Activated naive CD4-positive, alpha-beta T cell treated with Interleukin-2 at 50 U/mL for 16 hours (primary cell): Measurements from ENCODE around the gene GPRIN3.
"Not testable (repeated sequence)": the region's sequence is repeated elsewhere in the genome, so short reads cannot be mapped to it uniquely, and the experiment has no call there.

Experiments used
- DNase-seq: peaks from one replicate; pipeline ENCODE4 v3.0.0-alpha.2; 2020

Gene GPRIN3

DNA sequence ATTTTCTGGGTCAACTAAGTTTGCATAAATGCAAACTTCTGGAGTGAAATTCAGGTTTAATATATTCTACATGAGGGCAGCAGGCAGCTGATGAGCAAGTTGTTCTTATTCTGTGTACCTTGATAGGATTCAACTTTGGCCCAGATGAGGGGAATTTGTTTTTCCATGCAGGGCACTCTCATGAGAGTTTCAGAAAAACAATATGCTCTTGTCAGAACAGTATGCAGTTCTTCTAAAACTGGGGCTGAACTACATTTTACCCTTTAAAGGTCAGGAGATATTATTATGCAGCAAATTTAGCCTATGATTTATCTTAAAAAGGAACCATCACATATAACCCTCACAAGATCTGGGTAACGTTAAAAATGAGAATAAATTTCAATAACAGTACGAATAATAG lies 19.2 kb downstream of the GPRIN3 start:
- no peak for DNase-seq

DNA sequence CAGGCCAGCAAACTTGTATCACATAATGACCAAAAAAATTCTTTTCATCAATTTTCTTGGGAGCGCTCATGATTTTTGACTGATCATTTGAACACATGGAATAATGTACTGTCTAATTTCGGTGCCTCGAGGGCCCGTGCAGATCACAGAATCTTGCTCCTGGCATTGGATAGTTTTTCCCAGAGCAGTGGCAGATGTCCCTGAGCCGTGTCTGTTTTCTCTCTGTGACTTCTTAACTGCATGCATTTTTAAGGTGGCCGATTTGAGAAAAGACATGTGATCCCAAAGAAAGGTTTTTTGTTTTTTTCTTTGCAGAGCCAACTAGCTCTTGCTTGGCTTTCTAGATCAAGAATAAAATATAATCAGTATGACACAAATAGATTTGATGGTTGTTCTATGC lies 19.7 kb downstream of the GPRIN3 start:
- no peak for DNase-seq

DNA sequence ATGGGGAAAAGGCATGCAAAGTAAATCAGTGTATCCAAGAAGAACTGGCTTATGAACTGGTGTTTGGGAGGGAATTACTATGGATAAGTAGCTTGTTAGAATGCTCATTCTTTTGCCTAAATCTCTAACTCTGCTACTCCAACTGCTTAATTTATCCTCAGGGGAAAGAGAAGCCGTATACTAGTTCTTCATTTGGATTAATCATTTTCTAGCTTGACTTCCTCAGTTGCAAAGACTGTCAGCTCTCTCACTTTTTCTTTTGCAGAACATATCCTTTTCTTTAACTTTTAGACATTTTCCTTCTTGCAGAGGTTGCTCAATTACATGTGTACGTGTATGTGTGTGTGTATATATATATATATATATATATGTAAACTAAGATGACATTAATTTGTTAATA lies 21.9 kb downstream of the GPRIN3 start:
- no peak for DNase-seq

DNA sequence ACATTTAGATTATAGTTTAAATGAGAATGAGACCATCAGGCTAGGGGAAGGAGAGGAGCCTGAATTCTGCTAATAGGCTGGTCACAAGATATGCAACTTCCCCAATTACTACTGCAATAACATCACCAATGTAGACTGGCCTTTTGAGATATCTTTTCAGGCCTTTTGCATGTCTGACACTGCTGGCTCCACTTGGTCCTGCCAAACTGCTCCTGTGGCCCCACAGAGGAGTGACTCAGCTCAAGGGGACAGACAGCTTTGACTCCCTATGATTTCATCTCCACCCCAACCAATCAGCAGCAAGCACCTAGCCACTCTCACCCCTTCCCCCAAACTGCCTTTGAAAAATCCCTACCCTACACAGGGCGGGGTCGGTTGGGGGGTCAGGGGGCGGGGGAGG lies 22.8 kb downstream of the GPRIN3 start:
- no peak for DNase-seq

DNA sequence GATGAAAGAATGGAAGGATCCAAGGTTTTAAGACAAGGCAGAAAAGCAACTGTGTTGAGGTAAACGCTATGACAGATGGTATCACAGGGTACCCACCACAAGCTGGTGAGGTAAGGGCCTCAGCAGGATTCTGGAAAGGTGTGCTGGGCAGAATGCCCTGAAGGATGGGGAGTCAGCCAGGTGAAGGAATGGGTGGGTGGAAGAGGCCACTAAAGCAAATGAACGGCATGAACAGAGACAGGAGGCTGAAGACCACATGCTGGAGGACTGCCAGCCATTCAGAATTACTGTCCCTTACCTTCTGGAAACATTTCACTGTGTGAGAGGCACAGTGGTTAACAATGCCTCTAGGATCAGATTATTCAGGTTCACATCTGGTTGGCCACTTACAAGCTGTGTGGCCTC lies 23.6 kb downstream of the GPRIN3 start:
- no peak for DNase-seq

DNA sequence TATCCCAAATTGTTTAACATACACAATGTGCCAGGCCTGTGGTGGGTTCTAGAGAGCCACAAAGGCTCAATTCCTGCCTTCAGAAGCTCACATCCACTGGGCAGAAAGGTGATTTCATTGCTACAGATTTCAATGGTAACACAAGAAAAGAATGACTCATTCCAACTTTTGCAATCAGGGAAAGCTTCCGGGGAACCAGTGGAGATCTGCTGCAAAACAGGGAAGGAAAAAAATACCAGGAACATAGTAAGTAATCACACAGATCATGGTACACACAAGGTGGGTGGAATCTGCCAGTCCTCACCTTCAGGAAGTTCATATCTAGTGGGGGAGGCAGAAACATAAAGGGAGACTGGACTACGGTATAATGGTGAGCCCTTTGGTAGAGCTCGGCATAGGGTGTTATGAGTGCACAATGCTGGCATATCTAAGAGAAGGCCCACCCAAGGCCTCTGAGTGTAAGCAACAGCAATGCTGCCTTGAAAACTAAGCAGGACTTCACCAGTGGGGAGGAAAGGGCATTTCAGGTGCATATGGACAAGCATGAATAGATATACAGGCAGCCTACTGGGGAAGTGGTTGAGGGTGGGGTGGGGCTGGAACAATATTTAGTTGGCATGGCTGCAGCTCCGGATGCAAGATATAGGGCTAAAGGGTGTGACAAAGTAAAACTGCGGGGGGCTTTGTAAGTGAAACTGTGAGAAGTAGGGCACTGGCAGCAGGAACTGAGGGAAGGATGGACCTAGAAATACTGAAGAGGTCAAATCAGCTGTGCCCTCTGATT lies 24.2 kb downstream of the GPRIN3 start:
- DNase-seq: no peak

DNA sequence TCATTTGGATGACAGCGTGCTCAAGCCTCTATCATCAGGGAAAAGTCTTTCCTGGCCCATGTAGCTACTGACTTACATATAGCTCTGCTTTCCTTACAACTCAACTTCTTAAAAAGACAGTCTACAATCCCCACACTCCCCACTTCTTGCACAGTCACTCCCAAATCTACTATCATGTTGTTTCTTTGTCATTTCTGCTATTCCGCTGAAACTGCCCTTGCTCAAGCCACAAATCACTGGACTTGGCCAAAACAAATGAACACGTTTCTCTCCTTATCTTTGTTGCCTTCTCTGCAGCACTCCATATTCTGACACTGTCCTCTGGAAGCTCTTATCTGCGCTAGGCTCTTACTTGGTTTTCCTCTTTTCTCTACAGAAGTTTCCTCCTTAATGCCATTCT lies 28.2 kb downstream of the GPRIN3 start:
- no peak for DNase-seq

DNA sequence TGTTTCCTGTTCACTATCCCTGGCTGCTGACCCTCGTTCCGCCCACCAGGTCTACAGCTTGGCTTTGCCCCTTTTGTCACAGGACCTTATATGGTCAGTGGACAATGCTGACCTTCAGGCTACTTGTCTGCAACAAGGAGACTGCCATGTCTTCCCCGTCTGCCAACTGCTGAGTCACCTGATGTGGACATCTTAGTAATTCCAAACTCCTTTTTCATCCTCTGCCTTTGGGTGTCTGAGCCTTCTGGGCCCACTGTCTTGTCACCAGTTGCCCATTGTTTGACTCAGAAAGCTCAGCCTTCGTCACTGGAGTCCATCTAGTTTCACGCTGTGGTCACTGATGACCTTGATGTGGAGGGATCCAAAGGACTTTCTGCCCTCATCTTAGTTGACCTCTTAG lies 30.2 kb downstream of the GPRIN3 start:
- no peak for DNase-seq

DNA sequence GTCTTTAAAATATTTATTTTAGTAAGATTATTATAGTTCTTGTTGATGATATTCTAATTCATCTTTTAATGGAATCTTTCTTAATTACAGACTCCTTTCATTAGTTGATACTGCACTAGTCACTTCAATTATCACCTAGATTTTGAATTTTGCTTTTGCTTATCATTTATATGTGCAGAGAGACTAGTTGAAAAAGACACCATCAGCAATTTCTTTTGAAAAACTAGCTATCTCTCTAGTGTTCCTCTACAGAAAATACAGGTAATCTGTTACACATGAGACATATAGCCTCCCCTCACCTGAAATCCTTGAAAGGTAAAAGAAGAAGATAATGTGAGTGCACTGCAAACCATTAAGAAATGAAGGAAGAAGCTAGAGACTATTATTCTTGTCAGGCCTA lies 31.3 kb downstream of the GPRIN3 start:
- DNase-seq: no peak

DNA sequence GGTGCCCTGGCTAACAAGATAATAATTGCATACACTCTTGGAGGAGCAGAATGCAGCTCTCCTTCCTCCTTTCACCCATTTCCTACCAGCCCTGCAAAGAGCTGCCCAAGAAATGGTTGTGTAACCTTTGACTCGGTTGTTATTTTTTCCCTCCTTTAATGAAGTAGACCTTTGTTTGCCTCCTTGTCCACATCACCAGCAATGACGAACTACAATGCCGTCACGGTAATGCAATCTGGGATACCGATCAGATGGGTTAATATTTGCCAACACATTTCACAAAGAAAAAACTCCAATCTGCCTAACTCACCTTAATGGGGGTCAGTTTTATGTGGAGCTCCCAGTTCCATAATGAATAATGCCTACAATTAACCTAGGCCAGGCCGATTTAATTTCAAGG lies 32.0 kb downstream of the GPRIN3 start:
- DNase-seq: no peak

DNA sequence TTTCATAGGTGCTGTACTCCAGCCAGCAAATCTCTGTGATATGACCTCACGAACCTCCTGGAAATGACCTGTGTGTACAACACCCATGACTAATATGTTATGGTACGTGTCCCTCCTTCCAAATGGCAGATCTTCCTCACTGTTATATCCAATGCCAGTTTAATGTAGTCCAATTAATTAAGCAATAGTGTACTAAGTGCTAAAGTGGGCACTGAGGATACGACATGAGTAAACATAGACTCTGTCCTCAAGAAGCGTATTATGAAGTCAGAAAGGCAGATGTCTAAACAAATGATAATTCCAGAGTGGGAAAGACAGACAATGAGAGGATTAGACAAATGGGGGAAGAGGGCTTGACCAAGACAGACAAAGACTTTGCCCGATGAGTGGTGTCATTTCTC lies 33.9 kb downstream of the GPRIN3 start:
- DNase-seq: no peak

DNA sequence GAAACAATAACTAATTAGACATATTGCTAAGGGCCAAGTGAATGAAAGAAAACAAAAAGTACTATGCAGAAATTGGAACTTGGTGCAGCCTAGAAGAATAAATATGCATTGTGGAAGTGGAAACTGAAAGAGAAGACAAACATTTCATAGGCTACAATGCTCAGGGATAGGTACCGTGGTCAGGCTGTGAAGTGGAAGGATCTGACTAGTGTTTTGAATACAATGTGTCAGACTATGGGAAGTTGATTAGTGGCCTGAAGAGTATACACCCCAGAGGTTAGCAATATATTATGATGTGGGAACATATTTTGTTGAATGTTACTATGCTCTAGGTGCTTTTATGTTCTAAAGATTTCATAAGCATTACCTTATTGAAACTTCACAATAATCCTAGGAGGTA lies 36.8 kb downstream of the GPRIN3 start:
- no peak for DNase-seq

DNA sequence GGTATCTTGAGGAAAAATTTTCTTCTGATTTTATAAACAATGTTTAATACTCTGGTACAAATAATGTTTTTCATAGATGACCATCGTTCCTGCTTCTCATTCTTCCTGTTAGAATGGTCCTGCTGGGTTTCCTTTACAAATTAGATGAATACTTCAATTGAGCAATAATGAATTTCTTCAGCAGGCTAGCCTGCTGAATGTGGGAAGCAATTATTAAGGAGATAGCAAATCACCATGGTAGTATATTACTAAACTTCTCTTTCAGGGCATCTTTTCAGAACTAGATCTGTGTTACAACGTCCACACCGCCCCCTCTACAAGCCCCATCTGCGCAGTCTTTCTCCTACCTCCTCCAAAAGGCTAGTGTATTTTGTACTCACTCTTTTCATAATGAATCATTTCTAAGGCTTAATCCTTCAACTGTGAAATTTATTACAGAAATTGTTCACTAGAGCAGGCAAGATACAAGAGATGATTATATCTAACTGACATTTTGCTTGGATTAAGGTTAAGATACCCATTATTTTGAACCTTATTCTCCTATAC lies 38.4 kb downstream of the GPRIN3 start:
- DNase-seq: no peak

DNA sequence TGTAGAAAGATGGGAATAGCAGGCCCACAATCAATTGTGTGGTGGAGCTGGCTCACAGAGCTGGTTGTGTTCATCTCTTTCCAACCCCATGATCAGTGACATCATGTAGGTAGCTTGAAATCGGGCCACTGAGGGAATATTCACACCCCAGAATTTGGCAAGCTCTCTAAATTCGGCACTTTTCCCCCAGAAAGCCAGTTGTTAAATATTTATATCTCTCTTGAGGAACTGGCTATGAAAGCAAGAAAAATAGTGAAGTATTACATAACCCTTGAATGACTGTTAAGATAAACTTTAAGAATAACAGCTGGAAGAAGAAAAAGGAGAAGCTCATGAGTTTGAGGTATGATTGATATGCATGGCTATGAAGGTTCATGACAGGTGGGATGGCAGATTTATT lies 38.9 kb downstream of the GPRIN3 start:
- DNase-seq: no peak

DNA sequence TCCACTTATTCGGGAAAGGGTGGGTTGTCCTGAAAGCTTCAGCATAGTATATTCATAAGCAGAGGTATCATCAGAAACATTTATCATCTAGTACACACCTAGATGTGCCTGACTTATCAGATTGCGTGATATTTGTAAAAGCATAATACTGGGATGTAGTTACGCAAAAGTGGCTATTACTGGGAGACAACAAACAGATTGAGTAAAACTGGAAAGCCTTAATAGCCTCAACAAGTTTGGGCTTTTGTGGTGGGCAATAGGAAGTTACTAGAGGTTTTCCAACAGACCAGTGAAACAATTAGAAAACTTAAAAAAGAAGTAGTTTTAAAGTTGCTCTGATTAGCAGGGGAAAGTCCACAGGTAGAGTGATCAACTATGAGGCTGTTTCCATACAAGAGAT lies 39.8 kb downstream of the GPRIN3 start:
- DNase-seq: no peak

DNA sequence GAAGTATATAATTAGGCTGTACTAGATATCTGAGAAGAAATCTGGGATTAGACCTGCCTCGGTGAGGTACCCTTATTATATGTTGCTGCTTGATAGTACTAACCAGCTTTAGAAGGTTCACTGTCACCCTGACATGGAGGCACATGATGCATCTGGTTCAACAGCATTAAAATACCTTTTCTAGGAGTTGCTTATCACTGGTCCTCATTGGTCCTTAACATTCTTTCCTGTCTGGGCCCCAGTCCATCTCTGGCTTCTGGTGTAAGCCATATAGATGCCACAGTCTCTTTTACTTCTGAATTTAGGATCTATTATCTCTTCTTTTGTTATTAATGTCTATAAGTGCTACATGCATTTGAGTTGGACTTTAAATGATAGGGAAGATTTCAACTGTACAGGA lies 40.2 kb downstream of the GPRIN3 start:
- no peak for DNase-seq

DNA sequence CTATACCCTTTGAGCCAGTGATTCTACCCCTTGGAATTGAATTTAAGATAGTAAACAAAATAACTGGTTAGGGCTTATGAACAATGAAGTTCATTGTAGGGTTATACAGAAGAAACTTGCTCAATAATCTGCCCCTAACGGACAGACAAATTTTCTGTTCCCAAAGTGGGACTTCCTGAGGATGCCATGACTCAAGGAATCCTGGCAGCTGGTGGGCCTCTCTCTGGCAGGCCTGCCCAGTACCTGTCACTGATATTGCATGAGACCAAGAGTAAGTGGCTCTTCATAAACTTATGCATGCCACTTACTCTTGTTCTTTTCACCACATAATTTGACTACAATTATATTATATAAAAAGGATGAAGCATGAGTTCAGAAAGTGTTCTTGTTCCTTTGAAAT lies 41.5 kb downstream of the GPRIN3 start:
- no peak for DNase-seq

DNA sequence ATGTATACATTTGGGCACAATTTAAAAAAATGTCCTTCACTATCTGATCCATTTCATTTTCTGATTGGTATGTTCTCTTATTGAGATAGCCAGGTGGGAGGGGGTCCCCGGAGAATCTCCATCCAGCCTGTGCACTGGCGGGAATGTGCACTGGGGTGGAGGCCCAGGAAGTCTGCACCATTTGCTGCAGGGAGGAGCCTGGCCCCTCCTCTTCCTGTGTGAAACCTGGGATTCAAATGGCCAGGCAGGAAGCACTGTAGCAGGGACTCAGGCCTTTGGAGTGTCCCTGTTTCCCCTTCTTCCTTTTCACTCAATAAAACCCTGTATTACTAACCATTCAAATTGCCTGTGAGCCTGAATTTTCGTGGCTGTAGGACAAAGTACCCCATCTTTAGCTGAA lies 44.3 kb downstream of the GPRIN3 start:
- no peak for DNase-seq

DNA sequence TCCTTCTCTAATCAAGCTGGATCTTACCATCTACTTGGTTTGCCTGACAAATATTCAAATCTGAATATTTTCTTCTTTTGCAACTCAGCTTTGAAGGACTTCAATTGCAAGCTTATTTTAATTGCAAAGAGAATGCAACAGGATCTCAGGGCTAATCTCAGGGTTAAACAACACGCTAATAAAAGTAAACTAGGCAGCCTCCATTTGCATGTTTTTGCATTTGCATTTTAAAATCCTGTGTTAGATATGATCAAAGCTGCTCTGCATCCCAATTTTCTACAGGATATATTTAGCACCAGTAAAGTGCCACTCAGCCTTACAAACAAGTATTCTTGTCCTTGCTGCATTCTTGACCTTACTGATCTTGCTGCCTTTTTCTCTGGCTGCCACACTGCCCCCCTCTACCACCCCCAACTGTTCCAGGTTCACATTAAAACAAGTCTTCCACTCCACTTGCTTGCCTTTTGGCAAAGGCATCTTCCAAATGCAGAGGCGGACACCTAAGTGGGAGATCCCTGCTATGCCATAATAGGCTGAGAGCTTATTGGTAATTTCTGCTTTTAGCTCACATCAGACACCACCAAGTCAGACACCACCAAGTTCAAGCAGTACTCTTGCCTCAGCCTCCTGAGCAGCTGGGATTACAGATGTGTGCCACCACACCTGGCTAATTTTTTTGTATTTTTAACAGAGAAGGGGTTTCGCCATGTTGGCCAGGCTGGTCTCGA lies 48.1 kb downstream of the GPRIN3 start:
- no peak for DNase-seq

DNA sequence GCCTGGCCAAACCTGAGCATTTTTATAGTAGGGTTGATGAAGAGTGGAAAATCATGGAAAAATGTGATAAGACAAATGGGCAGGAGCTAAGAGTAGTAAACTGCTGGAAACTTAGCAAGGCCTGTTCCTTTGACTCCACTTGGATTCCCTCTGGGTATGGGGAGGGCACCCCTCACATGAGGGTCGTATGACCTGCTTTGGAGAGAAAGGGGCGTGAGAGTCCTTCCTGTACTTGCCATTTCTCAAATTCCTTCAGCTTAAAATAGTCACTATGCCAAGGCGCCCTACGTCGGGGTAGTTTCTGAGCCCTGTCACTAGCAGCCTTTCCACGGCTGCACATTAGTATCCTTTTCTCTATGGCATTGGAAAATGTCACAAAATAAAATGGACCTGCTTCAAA lies 49.1 kb downstream of the GPRIN3 start:
- no peak for DNase-seq

DNA sequence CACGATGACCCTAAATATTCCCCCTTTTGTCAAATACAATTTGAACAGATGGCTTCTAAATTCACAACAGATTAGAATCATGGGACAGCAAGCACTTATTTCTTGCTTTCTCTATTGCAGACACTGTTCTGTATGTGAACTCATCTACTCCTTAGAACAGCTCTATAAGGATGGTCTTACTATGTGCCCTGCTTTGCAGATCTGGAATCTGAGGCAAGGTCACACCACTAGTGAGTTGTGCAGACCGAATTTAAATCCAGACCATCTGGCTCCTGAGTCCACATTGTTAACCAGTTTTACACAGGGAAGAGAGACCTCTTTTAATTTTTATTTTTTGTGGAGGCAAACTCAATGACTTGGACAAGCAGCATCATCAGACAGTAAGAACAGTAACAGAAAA lies 50.2 kb downstream of the GPRIN3 start:
- no peak for DNase-seq

DNA sequence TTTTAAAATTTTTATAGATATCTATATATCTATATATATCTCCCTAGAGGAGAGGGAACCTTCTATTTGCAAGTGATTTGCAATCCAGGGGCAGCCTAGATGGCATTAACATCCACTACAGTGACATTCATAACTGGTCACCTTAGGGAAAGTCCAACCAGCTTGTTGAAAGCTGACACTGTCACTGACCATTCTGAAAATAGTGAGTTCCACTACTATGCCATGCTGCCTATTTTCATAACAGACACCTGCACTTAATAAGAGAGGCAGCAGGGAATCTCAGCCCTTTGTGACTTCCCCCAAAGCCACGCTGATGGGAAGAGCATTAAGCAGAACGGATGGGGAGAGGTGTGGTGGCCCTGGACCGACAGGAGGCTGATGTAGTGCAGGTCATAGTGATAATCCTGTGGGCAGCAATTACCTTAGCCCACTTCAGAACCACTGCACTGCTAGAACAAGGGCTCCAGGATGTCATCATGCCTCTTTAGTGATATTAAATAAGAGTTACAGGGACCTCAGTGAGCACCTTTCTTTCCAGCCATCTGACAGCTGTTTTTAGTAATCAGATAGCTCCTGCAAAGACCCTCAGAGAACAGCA lies 51.3 kb downstream of the GPRIN3 start:
- no peak for DNase-seq

DNA sequence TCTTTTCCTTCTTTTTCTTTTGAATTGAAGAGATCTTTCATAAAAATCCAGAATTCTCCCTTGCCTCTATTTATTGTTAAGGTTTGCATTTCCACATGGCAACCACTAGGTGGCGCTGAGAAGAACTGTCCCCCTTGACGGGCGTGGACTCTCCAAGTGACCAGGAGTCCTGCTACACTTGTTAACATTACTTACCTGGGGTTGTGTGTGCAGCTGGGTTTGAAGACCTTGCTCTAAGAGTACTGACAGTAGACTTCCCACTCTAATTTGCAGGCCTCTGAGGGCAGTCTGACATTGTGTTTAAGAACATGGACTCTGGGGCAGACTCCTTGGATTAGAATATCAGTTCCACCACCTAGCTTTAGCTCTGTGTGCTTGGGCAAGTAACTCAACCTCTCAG lies 52.8 kb downstream of the GPRIN3 start:
- peak; percentile 43 for DNase-seq

DNA sequence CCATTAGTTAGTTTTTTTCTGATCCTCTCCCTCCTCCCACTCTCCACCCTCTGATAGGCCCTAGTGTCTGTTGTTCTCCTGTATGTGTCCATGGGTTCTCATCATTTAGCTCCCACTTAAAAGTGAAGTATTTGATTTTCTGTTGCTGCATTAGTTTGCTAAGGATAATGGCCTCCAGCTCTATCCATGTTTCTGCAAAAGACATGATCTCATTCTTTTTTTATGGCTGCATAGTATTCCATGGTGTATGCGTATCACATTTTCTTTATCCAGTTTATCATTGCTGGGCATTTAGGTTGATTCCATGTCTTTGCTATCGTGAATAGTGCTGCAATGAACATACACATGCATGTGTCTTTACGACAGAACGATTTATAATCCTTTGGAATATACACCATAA lies 53.3 kb downstream of the GPRIN3 start:
- not testable (repeated sequence) for DNase-seq
